ENCODE data around the gene CELF5.

- TF ChIP-seq CTCF (conservative IDR thresholded peaks at IDR 0.05) (no peak), ZFX (IDR thresholded peaks at IDR 0.05) (no peak)
These were observed 2.7 kb downstream of the CELF5 start for GRCh38 chr19:3227054-3227626.
